Measurements from ENCODE around the gene CYP39A1. TPM values are rescaled to one million over a fixed set of nuclear protein-coding genes. Genes with fewer than 3 reads are reported as not detected.

Gene CYP39A1
- total RNA-seq, 1 experiment from 2014 or later: 2.6 TPM

DNA sequence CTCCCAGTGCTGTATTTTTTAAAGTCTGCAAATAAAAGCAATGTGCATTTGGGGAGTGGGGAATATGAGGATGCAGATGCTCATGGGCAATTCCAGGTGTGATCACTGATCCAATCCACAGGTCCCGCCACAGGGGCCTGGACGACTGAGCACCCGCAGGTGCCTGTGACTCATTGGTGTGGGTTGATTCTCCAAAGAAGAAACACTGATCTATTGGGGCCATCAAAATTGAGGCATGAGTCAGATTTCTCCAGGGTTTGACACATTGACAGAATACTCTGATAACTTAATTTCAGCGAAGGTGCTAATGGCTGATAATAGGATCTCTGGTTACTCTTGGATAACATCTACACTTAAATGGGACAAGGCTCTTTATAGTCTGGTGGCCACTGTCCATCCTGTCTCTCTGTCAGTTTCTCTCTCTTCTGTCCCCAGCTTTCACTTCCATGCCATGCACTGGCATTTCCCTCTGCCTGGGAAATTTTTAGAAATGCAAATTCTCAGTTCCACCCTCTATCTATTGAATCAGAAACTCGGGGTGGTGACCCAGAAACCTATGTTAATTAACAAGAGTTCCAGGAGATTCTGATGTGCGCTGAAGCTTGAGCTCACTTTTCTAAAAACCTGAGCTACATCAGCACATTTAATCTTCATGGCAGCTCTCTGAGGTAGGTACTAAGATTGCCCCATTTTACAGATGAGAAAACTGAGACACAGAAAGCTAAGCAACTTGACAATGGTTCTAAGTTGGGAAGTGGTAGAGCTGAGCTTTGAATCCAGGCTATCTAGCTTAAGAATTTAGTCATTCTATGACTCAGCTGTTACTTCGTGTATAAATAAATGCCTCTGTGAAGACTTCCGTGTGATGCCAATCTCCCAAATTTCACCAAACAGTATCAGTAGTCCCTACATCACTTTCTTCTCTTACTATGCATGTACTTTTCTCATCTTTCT lies 151.2 kb downstream of the CYP39A1 start:
- DNase-seq: no peak
- Histone ChIP-seq H3K27me3 (no peaks in the 10 kb centered on the region), H3K9me3 (replicated peaks) (no peaks in the 10 kb centered on the region; the same call in 1 of the 2 replicates), H3K4me3 (no peak overlapping the region), H3K4me1 (no peaks in the 10 kb centered on the region), H3K27ac (no peak overlapping the region), H3K36me3 (no peaks in the 10 kb centered on the region)

- H3K4me3 ChIP-seq: no peak overlapping the region
- DNase-seq: no peak
- H3K27me3 ChIP-seq: no peaks in the 10 kb centered on the region
- H3K4me1 ChIP-seq: no peaks in the 10 kb centered on the region
- no peaks in the 10 kb centered on the region for H3K36me3 ChIP-seq
- H3K9me3 ChIP-seq (replicated peaks): no peaks in the 10 kb centered on the region; the same call in 1 of the 2 replicates
- no peak overlapping the region for H3K27ac ChIP-seq
Measured at GRCh38 chr6:46500382-46500781, 152.2 kb downstream of the CYP39A1 start.

Other genes starting within 250 kb of the CYP39A1 start
- gene RCAN2, start 161.4 kb downstream of the CYP39A1 start, total RNA-seq (2014; rRNA removed; shearing (Covaris generic)): 0.20 and 0.43 TPM in 2 replicates
- gene SLC25A27, start 157 bp upstream of the CYP39A1 start, total RNA-seq (2014; rRNA removed; shearing (Covaris generic)): 0.33 and 0.81 TPM in 2 replicates
- gene TDRD6, start 35.1 kb upstream of the CYP39A1 start, total RNA-seq (2014; rRNA removed; shearing (Covaris generic)): 0.10 TPM in 1 of 2 replicates, not detected in the other
- not detected in 2 replicates for gene PLA2G7, start 82.6 kb upstream of the CYP39A1 start, total RNA-seq (2014; rRNA removed; shearing (Covaris generic))
- gene ANKRD66, start 94.1 kb upstream of the CYP39A1 start, total RNA-seq (2014; rRNA removed; shearing (Covaris generic)): not detected in 2 replicates
- not detected in 2 replicates for gene MEP1A, start 140.6 kb upstream of the CYP39A1 start, total RNA-seq (2014; rRNA removed; shearing (Covaris generic))